ENCODE measurements around the gene ZNF613. TPM values are rescaled to one million over a fixed set of nuclear protein-coding genes. Genes with fewer than 3 reads are reported as not detected.

The ZNF613 gene
- total RNA-seq, 1 donor from 2014 or later, result 5.6 TPM

Other genes starting within 250 kb of the ZNF613 start
- gene SPACA6, start 234.1 kb upstream of the ZNF613 start, total RNA-seq, result 5.3 TPM
- gene HAS1, start 203.5 kb upstream of the ZNF613 start, total RNA-seq, result 2.0 TPM
- gene FPR1, start 175.6 kb upstream of the ZNF613 start, total RNA-seq, result 9.5 TPM
- gene FPR2, start 166.3 kb upstream of the ZNF613 start, total RNA-seq, result 4.0 TPM
- 2.2 TPM for gene FPR3, start 132.3 kb upstream of the ZNF613 start, total RNA-seq
- 16.3 TPM for gene ZNF577, start 39.5 kb upstream of the ZNF613 start, total RNA-seq
- gene ZNF649, start 22.5 kb upstream of the ZNF613 start, total RNA-seq, result 21.1 TPM
- 11.5 TPM for gene ZNF350, start 59.4 kb downstream of the ZNF613 start, total RNA-seq
- 16.2 TPM for gene ZNF615, start 80.7 kb downstream of the ZNF613 start, total RNA-seq
- gene ZNF614, start 100.9 kb downstream of the ZNF613 start, total RNA-seq, result 10.4 TPM
- gene ZNF432, start 121.4 kb downstream of the ZNF613 start, total RNA-seq, result 15.5 TPM
- gene ZNF841, start 168.3 kb downstream of the ZNF613 start, total RNA-seq, result 29.5 TPM
- 12.9 TPM for gene ZNF616, start 212.5 kb downstream of the ZNF613 start, total RNA-seq
- gene ZNF836, start 244.1 kb downstream of the ZNF613 start, total RNA-seq, result 14.0 TPM